ENCODE data around the gene TMEM131L. TPM values are rescaled to one million over a fixed set of nuclear protein-coding genes. Genes with fewer than 3 reads are reported as not detected.

TMEM131L gene
- total RNA-seq, 2 experiments from 2014 or later = 45.8 to 45.9 TPM

DNA sequence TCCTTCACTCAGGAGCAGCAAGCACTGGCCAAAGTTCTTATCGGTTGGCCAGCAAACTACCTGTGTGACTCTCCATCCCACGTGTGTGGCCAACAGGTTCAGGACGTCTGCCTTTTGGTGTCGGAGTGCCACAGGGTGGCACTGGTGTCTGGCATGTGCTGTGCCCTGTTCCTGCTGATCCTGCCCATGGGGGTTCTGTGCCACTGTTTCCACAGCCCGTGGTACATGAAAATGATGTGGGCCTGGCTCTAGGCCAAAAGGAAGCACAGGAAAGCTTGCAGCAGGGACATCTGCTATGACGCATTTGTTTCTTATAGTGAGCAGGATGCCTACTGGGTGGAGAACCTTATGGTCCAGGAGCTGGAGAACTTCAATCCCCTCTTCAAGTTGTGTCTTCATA lies 213.3 kb downstream of the TMEM131L start:
- ATAC-seq (no peak), DNase-seq (no peak)
- ChIA-PET CTCF (interaction anchor here (1.3 kb wide), 1 partner anchor 36 kb away, joined by 3 read pairs; no protein-coding TSS in a partner anchor), POLR2A (no interaction called here)
- Mint-ChIP-seq H3K27me3 (peaks cover 10% of the 10 kb centered on the region), H3K9me3 (ENCODE audit: low read depth) (peaks cover 14% of the 10 kb centered on the region), H3K36me3 (ENCODE audit: low read depth) (no peaks in the 10 kb centered on the region), H3K4me3 (no peak overlapping the region), H3K27ac (no peak overlapping the region), H3K4me1 (peaks cover 5% of the 10 kb centered on the region)
- intact Hi-C loops (cut with DNase I, micrococcal nuclease) = no loop called here

DNA sequence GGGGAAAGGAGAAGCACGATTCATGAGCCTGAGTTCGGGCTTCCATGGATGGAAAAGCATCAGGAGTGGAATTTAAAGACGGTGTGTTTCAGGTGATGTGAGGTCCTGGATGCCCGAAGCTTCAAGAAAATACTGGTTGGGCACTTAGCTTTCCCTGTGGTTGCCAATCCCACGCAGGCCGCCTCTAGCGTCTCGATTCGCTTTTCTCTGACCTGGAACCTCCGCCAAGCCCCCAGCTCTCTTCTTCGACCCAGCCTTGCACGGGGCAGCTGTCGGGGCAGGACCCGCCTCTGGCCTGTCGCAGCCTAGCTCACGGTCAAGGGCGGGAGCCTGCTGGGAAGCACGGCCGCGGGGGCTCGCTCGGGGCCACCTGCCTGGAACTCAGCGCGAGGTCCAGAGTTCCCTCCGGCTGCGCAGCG lies 217.6 kb downstream of the TMEM131L start:
- Mint-ChIP-seq H3K4me1 (peaks cover 11% of the 10 kb centered on the region), H3K36me3 (ENCODE audit: low read depth) (peaks cover 12% of the 10 kb centered on the region), H3K4me3 (peak overlapping the region; percentile 50), H3K27me3 (peaks cover 21% of the 10 kb centered on the region), H3K27ac (no peak overlapping the region), H3K9me3 (ENCODE audit: low read depth) (peaks cover 9% of the 10 kb centered on the region)
- no peak for ATAC-seq
- CTCF ChIA-PET = interaction anchor here (0.6 to 3.1 kb wide), 5 partner anchors 9 to 473 kb away, joined by 3 to 12 read pairs (median 4); no protein-coding TSS in a partner anchor
- intact Hi-C loops (cut with DNase I, micrococcal nuclease) = loop anchor here in 1 of 2 experiments (2.0 kb wide), 1 partner anchor 31 kb away; no protein-coding TSS in a partner anchor
- POLR2A ChIA-PET = interaction anchor here (0.5 kb wide), 1 partner anchor 655 kb away, joined by 3 read pairs; no protein-coding TSS in a partner anchor
- no peak for DNase-seq

DNA sequence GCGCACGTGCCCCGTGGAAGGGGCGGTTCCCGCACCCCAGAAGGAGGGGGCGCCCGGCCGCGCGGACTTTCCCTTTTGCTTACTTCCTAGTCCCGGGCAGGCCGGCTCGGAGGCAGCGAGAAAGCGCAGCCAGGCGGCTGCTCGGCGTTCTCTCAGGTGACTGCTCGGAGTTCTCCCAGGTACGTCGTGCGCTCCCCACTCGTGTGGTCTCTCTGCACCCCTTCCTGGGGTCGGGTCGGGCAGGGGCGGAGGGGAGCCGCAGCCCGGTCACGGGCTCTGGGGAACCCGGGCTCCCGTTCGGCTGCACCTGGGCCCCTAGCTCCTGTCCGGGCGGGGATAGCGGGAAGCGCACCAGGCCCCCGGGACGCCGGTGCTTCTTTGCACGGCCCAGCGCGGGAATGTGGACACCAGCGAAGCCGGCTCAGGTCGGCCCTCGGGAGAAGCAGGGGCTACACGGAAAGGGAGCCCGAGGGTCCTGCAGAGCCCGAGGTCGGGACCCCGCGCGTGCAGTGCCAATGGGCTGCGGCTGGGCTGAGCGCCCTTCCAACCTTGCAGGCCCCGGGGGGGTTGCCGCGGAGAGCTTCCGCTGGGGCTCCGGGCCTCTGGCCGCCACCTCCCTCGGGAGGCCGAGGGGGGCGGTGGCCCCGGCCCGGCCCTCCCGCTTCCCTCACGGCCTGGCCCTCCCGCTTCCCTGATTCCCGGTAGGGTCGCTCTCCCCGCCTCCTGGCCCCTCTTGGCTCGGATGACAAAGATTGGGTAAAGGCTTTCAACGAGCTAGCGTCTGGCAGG lies 218.2 kb downstream of the TMEM131L start, which contains the start of gene TLR2:
TLR2 (plus strand) TSS at position 99 of the 789 bp plus-strand sequence. CDS start 18,628 bp downstream, outside the sequence.
- ChIA-PET POLR2A (interaction anchor here (0.6 kb wide), 1 partner anchor 566 kb away, joined by 3 read pairs; no protein-coding TSS in a partner anchor), CTCF (interaction anchor here (0.6 to 3.1 kb wide), 5 partner anchors 20 to 474 kb away, joined by 3 to 12 read pairs (median 4); no protein-coding TSS in a partner anchor)
- H3K4me3 Mint-ChIP-seq = peak within 1 kb of the TSS; percentile 73
- peaks cover 11% of the 10 kb centered on the region for H3K4me1 Mint-ChIP-seq
- H3K27ac Mint-ChIP-seq = peak within 1 kb of the TSS; percentile 58
- H3K9me3 Mint-ChIP-seq (ENCODE audit: low read depth) = peaks cover 9% of the 10 kb centered on the region
- intact Hi-C loops (cut with DNase I, micrococcal nuclease) = loop anchor here in 1 of 2 experiments (2.0 kb wide), 1 partner anchor 32 kb away; no protein-coding TSS in a partner anchor
- ATAC-seq = peak; percentile 95
- H3K27me3 Mint-ChIP-seq = peaks cover 21% of the 10 kb centered on the region
- peak; percentile 83 for DNase-seq
- H3K36me3 Mint-ChIP-seq (ENCODE audit: low read depth) = peaks cover 14% of the 10 kb centered on the region

DNA sequence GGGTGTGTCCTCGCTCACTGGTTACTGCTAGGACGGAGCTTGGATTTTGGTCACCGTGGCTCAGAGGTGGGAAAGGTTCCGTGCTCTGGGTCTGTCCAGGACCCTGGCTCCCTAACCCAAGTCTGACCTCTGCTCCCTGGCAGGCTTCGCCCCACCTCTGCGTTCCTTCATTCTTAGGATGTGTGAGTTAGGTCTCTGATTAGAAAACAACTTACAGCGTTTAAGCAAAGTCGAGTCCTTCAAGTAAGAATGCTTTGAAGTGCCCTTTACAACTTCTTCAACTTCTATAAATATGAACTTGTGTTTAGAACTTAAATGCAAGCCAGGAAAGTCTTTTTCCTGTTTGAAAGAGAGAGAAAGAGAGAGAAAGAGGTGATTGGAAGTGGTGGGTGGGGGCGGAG lies 218.8 kb downstream of the TMEM131L start:
- peak; percentile 31 for ATAC-seq
- intact Hi-C loops (cut with DNase I, micrococcal nuclease) = loop anchor here in 1 of 2 experiments (2.0 kb wide), 1 partner anchor 32 kb away; no protein-coding TSS in a partner anchor

More for the DNA sequence above, 218.8 kb downstream of the TMEM131L start:
- Mint-ChIP-seq H3K27me3 (peaks cover 21% of the 10 kb centered on the region), H3K36me3 (ENCODE audit: low read depth) (peaks cover 18% of the 10 kb centered on the region), H3K4me1 (peaks cover 11% of the 10 kb centered on the region), H3K27ac (peak overlapping the region; percentile 58), H3K4me3 (peak overlapping the region; percentile 73), H3K9me3 (ENCODE audit: low read depth) (peaks cover 13% of the 10 kb centered on the region)
- peak; percentile 23 for DNase-seq
- ChIA-PET POLR2A (interaction anchor here (0.6 kb wide), 1 partner anchor 567 kb away, joined by 3 read pairs; no protein-coding TSS in a partner anchor), CTCF (interaction anchor here (0.7 to 3.1 kb wide), 4 partner anchors 20 to 65 kb away, joined by 3 to 12 read pairs (median 5); no protein-coding TSS in a partner anchor)

Other genes with a start within 250 kb of the TMEM131L start
- 10 to 100 TPM; 34.1 to 41.9 TPM for gene MND1, start 121.7 kb upstream of the TMEM131L start, total RNA-seq
- gene TLR2, start 217.9 kb downstream of the TMEM131L start, total RNA-seq = 1 to 10 TPM; 1.3 to 2.0 TPM